LNCAP (cell line): ENCODE data around the gene NUDT3.

Experiments used
- TF ChIP-seq, protein P1 (sequence below): fragments of 450-650 bp; IDR thresholded peaks from 2 replicates; pipeline ENCODE4 v1.5.1; 2017; ENCODE audit warnings: mild to moderate bottlenecking

The NUDT3 gene

DNA sequence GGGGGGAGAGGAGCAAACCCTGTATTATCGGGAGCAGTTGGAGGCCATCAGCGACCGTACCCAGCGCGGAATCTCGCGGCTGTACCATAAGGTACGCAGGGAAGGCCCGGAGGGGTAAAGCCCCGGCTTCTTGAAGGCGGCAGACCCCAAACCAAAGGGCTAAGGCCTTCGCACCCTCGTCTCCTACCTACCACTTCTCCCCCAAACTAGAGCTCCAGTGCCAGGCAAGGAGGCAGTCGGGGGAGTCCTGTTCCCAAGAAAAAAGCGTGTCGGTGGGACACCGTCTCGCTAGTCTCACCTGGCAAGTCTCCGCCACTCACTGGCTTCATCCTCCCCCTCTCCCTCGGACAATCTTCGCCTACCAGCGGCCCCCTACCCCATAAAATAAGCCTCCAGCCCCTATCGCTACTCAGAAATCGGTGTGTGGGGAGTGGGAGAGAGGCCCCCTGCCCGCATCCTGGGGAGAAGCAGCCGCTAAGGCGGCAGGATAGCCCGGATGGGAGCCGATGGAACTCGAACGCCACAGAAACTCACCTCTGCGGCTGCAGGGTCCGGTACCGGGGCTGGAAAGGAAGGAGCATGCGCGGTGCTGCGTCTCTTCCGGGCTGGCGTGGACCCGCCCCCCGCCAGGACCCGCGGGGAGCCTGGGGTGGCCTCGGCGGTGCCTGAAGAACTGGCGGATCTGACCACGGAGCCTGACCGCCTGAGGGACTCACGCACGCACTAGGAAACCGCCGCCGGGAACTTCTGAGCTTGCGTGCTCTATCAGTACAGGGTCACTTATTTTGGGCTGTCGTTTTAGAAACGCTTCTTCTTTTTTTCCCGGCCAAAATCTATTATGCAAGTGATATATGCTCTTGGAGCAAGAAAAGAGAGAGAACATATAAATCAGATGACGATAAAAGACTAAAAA, 33.3 kb upstream of the NUDT3 start, which contains the start of gene RPS10:
RPS10 (minus strand) TSS at position 572 of the 913 bp plus-strand sequence. CDS start 848 bp downstream, outside the sequence.
- TF ChIP-seq, protein P1, sequence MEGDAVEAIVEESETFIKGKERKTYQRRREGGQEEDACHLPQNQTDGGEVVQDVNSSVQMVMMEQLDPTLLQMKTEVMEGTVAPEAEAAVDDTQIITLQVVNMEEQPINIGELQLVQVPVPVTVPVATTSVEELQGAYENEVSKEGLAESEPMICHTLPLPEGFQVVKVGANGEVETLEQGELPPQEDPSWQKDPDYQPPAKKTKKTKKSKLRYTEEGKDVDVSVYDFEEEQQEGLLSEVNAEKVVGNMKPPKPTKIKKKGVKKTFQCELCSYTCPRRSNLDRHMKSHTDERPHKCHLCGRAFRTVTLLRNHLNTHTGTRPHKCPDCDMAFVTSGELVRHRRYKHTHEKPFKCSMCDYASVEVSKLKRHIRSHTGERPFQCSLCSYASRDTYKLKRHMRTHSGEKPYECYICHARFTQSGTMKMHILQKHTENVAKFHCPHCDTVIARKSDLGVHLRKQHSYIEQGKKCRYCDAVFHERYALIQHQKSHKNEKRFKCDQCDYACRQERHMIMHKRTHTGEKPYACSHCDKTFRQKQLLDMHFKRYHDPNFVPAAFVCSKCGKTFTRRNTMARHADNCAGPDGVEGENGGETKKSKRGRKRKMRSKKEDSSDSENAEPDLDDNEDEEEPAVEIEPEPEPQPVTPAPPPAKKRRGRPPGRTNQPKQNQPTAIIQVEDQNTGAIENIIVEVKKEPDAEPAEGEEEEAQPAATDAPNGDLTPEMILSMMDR, result no peak

DNA sequence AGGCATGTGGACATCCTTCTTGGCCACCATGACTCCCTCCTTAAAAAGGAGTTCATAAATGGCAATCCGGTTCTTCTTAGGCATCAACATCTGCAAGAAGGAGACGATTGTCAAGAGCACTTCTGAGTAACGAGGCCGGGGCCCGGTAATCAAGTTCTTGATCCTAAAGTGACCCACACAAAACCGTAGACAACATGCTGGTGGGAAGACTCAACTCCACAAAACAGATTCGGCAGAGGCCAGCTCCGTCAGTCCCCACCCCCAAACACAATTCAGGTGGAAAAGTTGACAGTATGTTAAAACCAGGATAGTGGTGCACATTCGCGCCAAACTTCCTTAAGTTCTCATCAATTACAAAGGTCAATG, 32.6 kb upstream of the NUDT3 start:
- TF ChIP-seq, protein P1, result no peak

DNA sequence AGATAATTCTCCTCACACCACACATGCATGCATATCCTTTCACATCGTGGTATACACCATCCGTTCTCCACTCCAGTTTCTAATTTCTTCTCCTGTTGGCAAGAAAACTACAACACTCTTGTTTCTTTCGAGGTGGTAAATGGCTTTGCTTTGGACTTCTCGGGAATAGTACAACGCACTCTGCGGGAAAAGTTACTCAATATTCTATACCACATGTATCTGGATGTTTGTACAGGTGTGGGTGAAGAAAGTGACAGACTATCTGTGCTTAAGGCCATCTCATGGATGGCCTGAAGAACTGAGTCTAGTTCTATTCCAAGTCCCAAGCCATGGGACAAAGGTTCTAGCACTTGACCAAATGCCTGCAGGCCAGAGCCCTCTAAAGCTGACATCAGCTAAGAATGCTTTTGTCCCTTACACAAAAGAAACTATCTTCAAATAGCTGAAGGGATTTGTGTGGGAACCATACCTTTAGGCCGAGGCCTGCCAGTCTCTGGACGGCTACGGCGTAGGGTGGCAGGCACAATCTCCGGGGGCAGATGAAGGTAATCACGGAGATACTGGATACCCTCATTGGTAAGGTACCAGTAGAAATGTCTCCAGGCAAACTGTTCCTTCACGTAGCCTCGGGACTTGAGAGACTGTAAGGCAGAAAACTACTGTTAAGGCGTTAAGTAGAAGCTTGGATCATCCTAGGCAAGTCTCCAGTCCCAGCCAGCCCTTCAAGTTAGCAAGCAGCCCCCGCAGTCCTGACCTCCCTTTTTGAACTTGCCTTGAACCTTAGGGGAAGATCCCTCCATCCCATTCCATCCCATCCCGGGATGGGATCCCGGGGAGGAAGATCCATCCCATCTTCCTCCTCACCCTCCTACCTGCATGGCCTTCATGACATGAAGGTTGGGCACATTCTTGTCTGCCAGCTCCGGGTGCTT, 32.0 kb upstream of the NUDT3 start:
- TF ChIP-seq, protein P1, result no peak

DNA sequence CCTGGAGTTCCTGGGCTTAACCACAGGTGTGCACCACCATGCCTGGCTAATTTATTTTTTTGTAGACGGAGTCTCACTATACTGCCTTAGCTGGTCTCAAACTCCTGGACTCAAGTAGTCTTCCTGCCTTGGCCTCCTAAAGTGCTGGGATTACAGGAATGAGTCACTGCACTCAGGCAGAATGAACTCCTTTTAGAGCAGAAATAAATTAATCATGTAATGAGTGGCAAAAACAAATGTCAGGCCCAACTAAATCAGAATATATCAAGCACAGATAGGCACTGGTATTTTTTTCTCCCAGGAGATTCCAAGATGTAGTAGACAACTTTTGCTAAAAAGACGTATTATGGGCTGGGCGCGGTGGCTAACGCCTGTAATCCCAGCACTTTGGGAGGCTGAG, 30.8 kb upstream of the NUDT3 start:
- TF ChIP-seq, protein P1, result no peak

DNA sequence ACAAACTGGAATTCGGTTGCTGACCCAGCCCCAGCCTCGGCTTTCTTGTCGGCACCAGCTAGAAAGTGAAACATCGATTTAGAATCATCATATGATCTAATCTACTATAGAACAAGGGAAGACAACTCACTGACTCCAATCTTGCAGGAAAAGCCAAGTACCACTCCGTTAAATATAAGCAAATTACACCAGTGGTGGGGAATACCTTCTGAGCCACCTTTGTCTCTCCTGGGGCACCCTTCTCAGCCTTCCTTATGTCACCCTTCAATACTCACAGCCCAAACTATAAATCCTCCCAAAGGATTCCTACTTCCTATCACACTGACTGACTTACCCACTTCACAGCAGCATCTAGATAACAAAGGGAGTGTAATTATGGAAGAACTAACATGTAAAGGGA, 25.9 kb upstream of the NUDT3 start:
- TF ChIP-seq, protein P1, result no peak

DNA sequence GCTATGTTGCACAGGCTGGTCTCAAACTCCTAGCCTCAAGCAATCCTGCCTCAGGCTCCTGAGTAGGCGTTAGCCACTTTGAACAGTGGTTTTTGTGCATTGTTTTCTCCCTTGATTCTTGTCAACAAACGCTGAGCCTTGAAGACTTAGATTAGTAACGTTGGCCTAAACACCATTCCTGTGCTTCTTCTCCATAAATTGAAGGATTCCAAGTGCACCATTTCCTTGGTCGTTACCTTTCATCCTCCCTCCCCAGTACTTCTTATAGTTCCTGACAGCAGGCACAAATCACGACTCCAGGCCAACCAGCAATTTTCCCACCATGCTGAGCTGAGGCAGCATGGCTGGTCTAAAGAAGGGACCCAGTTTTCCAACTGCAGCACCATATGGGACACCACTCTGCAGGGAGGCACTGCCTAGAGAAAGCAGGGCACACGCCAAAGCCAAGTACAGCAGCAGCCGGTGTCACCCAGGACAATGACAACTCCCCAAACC, 24.5 kb upstream of the NUDT3 start:
- TF ChIP-seq, protein P1, result no peak
